ENCODE data around the gene CTBP2.

The CTBP2 gene

DNA sequence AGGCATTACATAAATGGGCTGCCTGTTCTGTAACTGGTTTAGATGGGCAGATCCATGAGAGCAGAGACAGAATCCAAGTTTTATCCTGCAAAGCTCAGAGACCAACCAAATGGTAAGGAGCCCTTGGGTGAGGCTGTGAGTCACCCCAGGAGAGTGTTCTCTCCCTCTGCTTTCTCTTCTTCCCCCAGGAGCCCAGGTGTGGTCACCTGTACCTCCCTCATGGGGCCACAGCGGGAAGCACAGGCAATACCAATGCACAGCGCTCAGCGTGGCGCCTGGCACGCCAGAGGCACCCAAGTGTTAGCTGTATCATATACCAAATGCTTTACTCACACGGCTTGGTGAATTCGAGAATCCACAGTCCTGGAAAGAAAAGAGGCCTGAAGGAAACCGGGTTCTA is 39.4 kb downstream of the CTBP2 start:
- no peak for DNase-seq

DNA sequence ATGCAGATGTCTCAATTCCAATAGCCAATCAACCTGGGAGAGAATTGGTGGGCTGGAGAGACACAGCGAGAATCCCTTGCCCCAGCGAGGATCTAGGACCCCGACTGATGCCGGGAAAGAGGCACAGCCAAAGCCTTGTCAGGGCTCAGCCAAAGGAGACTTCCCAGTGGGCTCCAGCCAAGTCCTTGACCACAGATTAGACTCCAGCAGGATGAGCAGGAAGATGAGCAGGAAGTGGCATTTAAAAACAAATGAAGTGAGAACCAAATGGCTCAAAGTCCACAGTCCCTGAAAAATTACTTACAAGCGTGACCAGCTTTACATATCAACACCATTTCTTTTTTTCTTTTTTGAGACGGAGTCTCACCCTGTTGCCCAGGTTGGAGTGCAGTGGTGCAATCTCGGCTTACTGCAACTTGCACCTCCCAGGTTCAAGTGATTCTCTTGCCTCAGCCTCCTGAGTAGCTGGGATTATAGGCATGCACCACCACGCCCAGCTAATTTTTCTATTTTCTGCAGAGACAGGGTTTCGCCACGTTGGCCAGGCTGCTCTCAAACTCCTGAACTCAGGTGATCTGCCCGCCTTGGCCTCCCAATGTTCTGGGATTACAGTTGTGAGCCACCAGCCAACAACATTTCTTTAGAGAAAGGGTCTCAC is 40.2 kb downstream of the CTBP2 start:
- DNase-seq, result no peak

DNA sequence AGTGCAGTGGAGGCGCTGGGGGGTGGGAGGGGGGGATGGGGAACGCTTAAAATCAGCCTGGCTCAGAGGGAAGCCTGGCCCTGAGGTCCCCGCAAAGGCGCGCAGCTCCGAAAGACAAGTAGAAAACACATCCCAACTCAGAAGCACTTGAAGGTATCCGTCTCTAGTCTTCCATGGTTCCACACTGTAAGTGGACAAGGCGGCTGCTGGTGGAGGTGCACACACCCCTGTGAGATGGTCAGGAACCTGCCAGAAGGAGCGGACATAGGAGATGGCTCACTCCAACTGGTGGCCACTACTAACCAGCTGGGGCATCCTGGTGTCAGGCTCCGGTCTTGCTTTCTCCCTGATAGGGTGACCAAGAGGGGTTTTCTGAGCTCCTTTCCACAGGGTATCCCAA is 41.7 kb downstream of the CTBP2 start:
- DNase-seq, result no peak

DNA sequence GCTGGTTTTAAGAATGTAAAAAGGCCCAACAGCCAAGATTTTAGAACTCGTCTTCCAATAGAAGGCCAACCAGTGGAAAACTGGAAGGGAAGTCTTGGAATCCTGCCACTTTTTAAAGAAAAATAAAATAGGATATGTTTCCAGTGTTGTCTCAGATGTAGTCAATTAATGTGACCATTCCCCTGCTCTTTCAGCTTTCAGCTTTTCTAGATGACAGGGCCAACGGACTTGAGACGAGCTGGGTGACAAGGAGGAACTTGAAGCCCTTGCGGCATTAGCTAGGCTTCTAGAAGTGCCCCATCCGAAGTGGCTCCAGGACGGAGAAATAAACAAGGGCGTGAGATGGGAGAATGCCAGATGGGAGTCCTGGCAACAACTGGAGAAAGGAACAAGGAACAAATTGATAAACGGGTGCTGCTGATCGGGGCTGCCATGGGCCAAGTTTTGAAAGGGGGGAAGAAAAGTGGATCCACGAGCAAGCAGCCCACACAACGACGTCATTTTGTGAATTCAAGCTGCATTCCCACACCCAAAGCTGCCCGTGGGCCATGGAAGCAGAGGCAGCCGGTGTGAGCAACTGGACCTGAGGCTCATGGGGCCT is 42.3 kb downstream of the CTBP2 start:
- DNase-seq, result no peak

DNA sequence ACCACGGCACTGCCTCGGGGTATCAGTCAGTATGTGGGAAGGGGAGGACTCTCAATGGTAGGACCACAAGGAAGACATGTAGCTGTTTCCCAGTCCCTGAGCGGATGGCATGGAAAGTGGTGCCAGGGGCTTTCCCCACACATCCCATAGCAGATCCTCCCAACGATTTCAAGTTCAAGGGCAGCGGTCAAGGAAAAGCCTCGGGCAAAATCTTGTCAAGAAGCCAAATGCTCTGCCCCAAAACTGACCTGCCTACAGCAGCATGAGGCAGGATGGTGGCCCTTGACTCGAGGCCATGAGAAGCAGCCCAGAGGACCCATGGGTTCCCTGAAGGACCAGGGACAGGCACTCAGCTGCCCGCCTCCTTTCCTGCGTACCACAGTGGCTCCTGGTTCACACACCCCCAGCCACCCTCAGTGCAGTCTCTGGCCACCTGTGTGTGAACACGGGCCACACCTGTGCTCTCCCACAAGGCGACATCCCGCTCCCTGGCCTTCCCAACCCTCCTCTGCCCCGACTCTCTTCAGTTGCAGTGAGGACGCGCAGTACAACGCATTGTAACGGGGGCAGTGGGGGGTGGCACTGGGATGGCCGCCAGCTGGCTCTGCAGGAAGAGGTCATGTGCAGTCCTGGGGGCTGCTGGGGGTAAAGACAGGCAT is 43.6 kb downstream of the CTBP2 start:
- no peak for DNase-seq

DNA sequence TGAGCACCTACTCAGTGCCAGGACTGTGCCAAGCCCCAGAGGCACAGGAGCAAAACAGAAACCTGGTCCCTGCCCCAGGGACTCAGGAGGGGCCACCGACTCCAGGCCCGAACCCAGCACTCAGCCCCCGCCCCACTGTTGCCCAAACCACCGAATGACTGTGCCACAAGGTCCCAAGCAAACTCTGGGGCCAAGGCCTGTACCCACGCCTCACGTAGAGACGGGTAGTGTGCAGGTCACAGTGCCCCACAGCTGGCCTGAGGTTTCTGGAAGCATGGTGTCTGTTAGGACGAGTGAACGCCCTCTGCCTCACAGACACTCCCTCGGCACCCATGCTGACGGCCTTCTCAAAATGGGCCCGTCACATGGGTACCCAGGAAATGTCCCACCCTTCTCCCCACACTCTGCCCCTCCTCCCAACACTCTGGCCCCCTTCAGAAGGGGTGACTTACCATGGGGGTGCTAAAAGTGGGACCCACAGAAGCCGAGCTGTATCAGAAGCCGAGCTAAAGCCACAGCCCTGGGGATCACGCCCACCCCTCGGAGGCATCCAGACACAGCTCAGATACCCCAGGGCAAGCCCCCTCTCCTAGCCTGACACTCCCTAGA is 44.2 kb downstream of the CTBP2 start:
- no peak for DNase-seq

DNA sequence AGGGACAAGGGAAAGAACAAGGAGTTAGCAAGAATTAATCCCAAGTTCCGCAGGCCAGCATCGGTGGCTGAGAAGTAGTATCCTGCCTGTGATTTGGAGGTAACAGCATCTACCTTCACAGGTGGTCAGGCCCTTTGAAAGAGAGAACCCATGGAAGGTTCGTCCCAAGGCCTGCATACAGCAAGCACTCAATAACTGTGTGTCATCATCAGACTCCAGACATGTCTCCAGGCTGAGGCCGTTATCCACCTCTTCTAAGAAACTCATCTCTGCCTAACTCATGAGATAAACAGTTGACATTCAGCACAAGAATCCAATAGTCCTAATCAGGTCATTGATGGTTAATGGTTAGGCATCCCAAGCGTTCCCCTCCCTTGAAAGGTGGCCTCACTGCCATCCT is 45.0 kb downstream of the CTBP2 start:
- DNase-seq, result no peak

DNA sequence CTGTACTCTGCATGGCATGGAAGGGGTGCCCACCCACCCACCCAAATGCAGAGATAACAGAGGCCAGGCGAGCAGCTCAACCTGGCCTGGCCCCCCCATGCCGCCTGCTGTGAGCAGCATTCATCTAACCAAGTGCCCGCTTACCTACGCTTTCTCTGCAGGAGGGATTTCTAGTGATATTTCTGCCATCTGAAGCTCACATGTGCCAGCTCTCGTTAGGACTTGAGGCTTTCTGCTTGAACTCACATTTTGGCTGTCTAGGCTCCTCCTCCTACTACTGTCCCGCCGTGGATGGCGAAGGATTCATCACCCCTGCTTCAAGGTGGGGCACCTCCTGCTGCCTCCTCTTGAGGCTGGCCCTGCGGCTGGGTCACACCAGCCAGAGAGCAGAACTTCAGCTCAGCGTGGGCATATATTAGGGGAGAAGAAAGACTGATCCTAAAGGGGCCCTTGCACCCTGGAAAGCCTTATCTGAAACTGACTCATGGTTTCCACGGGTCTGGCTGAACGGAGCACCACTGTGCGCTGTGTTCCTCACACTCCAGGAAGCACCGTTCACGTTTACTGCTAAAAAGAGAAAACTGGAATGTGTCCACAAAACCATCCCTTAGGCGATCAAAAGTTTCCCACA is 45.5 kb downstream of the CTBP2 start:
- DNase-seq, result no peak

DNA sequence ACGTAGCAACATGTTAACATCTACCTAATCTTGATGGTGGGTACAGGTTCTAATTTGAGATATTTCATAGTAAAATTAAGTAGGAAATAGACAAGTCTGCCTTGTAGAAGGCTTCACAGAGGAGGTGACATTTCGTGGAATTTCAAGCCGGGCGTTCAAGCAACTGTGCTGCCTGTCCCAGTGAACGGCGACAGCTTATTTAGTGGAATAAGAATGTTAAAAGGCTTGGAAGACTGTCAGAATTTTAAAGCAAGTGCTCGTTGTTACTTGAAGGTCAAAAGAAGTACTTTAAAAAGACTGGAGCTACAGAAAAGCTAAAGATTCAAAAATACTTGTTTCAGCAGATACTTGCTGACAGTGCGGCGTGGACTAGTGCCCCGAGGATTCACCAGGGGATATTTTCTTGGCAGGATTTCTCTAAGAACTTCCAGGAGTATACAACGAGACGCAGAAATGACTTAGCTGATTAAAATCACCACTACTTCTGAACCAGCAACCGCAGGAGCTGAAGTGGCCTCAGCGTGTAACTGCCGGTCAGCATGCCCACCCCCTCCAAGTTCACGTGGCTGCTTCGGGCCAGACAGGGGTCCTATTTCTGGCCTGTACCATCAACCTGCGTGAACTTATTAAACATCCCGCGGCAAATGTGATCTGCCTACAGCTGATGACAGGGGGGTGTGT is 46.5 kb downstream of the CTBP2 start:
- no peak for DNase-seq

DNA sequence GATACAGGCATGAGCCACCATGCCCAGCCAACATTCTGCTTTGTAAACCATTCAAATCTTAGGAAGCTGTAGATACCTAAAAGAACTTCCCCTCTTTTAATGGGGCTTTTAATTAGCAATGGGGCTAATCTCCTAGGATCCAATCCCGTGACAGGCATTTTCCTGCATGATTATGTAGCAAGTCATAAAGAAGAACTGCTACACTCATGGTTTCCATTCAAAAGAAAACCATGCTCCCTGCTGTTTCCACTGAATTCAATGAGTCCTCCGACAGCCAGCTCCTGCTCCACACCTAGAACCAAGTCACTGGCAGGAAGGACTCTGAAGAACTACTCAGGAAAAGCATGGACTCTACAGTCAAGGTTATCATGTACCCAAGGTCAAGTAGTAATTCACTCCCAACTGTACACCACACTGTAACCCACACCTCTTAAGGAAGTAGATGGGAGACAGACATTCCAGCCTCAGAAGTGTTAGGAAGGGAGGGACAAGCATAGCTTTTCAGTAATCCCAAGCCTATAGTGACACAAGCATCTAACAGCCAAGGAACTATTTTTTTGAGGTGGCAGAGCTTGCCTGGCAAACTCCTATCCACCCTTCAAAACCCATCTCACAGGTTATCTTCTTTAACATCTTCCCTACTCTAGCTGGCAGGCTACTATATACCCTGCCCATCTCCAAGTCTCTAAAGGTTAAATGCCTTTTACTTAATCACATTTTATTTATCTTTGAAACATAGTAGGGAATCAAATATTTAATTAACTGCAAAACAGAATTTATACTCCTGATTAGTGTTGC is 47.5 kb downstream of the CTBP2 start:
- no peak for DNase-seq

DNA sequence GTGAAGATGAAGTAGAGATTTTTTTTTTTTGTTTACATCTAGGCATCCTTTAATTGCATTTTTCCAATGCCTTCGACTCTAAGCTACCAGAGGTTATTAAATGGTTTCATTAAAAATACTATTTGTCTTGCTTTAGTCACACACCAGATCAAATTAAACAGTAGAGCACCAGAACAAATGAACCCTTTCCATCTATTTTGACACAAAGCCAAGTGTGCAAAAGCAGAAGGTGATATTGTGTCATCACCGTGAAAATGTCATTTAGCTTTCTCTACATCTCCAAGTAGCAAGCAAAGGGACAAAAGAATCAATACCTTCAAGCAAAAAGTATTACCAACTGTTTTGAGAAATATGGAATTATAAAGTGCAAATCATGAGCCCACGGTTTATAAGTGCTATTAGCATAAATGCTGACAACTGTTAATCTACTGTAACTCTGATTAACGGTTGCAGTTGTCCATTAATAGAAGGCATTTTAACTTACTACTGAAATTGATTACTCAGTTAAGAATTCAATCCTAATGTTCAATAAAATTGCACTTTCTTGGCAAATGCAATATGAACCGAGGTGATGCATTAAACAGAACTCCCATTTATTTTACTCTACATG is 49.1 kb downstream of the CTBP2 start:
- no peak for DNase-seq

DNA sequence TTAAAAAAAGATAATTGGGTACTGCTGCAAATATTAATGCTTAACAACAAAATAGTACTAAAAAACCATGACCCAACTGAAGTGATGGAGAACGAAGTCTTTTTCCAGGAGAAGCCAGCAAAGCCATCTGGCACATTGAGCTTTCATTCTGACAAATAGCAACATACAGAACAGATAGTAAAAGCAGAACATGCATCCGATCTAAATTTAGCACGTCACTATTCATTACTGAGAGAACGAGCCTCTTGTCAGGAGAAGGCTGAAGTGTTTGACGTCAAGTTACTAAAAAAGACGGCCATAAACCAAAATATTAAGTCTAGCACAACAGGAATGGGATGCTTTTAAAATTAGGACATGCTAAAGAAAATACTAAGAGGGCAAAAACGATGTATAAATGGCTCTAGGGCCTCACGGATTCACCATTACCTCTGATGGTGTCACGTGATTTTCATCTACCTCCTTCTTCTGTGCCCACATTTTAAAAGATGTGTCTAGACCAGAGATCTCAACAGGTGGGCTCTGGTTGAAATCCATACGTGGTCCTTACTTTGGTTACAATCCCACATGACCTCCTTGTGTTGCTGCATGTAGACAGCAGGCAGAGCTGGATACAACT is 52.3 kb downstream of the CTBP2 start:
- no peak for DNase-seq

DNA sequence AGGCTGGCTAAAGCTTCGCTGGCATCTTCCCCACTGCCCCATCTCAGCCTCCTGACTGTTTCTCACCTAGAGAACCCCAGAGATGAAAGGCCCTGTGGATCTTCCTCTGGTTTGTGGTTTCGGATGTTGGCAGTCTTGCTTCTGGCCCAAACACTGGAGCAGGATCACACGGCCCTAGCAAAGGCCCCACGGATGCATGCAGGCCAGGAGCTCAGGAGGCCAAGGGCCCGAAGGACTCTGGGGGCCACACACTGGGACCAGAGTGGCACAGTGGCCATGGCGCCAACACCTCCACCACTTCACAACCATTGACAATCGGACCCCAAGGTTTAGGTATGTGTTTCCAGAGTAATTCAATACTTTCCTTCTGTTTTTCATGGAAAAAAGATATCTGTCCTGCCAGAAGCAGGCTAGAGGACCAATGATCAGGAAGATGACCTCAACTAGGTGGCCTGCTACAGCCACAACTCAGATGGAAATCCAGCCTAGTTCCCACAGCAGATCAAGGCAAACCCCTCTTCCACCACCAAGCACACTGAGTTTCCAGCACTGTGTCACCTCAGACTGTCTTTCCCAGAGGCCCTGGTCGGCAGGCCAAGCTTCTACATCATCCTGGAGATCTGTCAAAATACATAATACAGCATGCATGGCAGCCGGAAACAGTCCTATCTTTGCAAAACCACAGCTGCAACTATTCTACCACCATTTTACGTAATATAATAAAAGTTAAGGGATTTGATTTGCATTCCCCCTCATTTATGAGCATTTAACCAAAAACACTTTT is 53.0 kb downstream of the CTBP2 start:
- DNase-seq, result no peak

DNA sequence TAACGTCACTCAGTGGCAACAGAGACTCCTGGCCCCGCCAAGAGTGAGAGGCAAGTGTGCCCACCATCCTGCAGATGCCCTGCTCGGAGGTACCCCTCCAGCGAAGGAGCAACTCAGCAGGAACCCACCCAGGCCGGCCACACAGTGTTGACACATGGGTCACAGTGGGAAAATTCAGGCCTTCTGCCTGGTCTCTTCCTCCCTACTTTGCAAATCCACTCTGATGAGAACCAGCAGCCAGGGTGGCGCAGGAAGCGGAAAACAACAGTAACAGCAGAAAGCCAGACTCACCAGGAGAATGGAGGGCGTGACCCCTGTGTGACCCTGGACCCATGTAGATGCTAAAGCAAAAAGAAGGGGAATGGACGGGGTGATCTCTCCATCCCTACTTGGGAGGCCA is 53.8 kb downstream of the CTBP2 start:
- no peak for DNase-seq

DNA sequence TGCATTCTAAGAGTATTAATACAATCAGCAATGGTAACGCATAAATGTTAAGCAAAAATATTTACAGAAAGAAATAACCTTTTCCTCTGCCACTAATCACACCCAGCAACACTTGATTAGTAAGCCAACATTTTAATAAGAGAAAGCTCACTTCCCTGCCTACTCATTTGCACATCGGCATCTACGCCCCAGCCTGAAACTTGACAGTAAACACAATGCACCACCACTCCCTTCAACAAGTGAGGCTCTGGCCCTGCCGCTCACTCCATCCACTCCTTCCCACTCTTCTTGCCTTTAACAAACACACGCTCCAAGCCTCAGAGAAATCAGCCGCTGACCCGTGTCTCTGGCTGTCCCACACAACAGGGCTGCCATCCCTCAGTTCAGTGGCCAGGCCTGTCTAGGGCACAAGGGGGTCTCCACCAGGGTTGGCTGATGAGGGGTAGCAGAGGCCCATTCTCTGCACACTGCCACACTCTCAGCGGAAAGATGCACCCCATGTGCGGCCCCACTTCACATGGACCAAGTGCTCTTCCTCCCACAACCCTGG is 54.6 kb downstream of the CTBP2 start:
- DNase-seq, result no peak

DNA sequence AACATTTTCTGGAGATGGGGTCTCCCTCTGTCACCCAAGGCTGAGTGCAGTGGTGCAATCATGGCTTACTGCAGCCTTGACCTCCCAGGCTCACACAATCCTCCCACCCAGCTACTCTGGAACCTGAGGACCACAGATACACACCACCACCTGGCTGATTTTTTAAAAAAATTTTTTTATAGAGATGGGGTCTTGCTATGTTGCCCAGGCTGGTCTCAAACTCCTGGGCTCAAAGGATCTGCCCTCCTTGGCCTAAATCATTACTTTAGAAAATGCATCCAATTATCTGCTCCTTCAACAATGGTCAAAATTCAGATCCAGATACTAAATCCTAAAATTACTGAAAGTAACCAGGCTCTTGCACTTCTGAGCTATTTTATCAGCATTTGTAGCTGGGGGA is 55.2 kb downstream of the CTBP2 start:
- DNase-seq, result no peak

DNA sequence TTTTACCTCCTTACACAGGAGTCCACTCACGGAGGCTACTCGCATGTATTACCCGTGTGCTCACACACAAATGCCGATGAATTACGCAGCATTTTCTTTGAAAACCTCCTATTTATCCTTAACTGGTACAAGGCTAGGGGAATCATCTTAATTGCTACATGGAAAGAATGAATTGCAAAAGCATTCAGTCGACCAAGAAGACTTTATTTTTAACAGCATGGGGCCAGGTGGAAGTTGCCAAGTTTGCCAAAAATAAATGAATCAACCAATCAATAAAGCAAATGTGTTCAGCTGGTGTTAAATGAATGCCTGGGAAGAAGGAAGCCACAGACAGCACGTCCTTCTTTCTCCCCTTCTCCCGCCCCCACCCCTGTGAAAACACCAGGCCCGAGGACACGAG is 55.8 kb downstream of the CTBP2 start:
- no peak for DNase-seq

DNA sequence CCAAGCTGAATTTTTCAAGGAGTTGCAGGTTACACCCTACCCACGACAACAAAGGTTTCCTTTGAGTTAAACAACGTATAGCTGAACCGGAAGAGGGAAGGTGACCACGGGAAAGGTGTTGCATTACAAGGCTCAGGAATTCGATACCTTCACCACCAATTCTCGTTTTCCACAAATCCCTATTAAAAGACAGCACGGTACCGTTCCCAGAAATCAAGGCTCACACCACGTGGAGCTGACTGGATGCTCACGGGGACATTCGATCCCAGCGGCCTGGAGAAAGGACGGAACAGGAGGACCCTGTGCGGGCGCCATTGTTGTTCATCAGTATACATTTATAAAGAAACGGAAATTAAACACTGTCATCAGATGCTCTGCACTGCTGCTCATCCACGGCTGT is 56.4 kb downstream of the CTBP2 start:
- no peak for DNase-seq

DNA sequence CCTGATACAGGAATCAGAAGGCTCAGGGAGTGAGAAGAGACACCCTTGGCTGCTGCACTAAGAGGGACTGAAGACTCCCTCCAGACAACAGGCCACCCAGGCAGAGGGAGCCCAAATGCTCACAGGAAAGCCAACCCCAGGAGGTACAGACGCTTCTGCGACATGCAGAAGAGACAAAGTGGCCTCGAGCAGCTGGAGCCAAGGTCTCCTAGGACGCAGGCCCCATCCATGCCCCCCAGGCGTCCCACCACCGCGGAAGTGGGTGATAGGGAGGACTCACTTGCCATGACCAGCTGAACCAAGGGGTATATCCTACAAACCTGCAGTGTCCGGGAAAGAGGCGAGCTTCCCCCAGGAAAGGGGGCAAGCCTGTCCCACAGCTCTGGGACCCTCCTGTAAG is 56.9 kb downstream of the CTBP2 start:
- DNase-seq, result no peak

DNA sequence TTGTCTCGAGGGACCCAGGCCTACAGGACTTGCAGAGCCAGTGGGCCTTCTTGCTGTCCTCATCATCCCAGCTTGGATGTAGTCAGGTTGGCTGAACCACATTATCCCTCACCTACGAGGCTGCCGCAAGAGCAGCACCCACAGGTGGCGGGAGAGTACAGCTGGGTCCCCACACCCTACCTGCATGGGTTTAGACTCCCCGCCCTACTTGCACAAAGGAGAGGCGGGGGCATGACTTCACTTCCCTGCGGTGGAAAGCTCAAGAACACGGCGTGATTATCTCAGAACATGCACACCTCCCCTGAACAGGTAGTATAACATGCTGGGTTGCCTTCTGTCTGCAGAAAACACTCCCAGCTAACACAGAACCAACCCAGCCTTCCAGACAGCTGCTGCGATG is 57.5 kb downstream of the CTBP2 start:
- no peak for DNase-seq
